Body of pancreas (tissue), 4 donors: ENCODE data around the gene ISM1.

Experiments used
- CTCF ChIP-seq, 7 experiments: fragments of 450-650 bp in 4 of 7; fragments of 200-600 bp in 3 of 7; sonication (generic) in 3 of 7; IDR thresholded peaks; one replicate each; pipeline ENCODE4 v1.5.1; 2016 to 2019; ENCODE audit warnings: antibody characterized with exemption in 7 of 7
- POLR2A ChIP-seq, 3 donors: fragments of 450-650 bp; IDR thresholded peaks; one replicate each; pipeline ENCODE4 v1.6.1; 2016; ENCODE audit warnings: antibody characterized with exemption in 3 of 3, mild to moderate bottlenecking in 2 of 3

GRCh38 chr20:13295637-13296036 lies 74.6 kb downstream of the ISM1 start:
- TF ChIP-seq CTCF (IDR thresholded peaks at IDR 0.05) (no peak), POLR2A (IDR thresholded peaks at IDR 0.05) (no peak)
